ENCODE measurements around the gene ZAR1. TPM values are rescaled to one million over a fixed set of nuclear protein-coding genes. Genes with fewer than 3 reads are reported as not detected.

Gene ZAR1
- polyA plus RNA-seq, 4 donors, result 0.03 TPM; not detected in 3

GRCh38 chr4:48509543-48509942 lies 19.5 kb downstream of the ZAR1 start:
- Histone ChIP-seq H3K36me3 (ENCODE audit: control insufficient read depth in 3 of 3, insufficient read depth in 2 of 3, low read depth in 1 of 3, low read length in 3 of 3) (peaks cover 11 to 37% (median 16%) of the 10 kb centered on the region in 3 donors), H3K4me1 (ENCODE audit: control insufficient read depth in 3 of 3, insufficient read depth in 2 of 3, low read depth in 1 of 3, low read length in 2 of 3) (no peaks in the 10 kb centered on the region)

GRCh38 chr4:48518143-48518542 lies 28.1 kb downstream of the ZAR1 start:
- WGBS, 3 donors, result 92 to 96% (median 93%) methylated on average over 3 of the region's 3 CpGs
- Histone ChIP-seq H3K4me1 (ENCODE audit: control insufficient read depth in 3 of 3, insufficient read depth in 2 of 3, low read depth in 1 of 3, low read length in 2 of 3) (no peaks in the 10 kb centered on the region), H3K27me3 (ENCODE audit: control insufficient read depth in 3 of 3, insufficient read depth in 3 of 3, low read length in 3 of 3) (no peaks in the 10 kb centered on the region), H3K9me3 (ENCODE audit: control insufficient read depth in 2 of 2, insufficient read depth in 1 of 2, low read depth in 1 of 2, low read length in 1 of 2) (no peaks in the 10 kb centered on the region), H3K27ac (ENCODE audit: low read depth in 1 of 3, low read length in 2 of 3) (no peak overlapping the region), H3K36me3 (ENCODE audit: control insufficient read depth in 3 of 3, insufficient read depth in 2 of 3, low read depth in 1 of 3, low read length in 3 of 3) (peaks cover 16 to 27% (median 25%) of the 10 kb centered on the region in 3 donors), H3K4me3 (ENCODE audit: low read depth in 1 of 3, low read length in 3 of 3) (no peak overlapping the region)
- no peak for DNase-seq
- FAIRE-seq, result no peak

More at GRCh38 chr4:48509543-48509942, 19.5 kb downstream of the ZAR1 start:
- DNase-seq, result no peak
- H3K4me3 ChIP-seq (ENCODE audit: low read depth in 1 of 3, low read length in 3 of 3), result no peak overlapping the region
- no peaks in the 10 kb centered on the region for H3K9me3 ChIP-seq (ENCODE audit: control insufficient read depth in 2 of 2, insufficient read depth in 1 of 2, low read depth in 1 of 2, low read length in 1 of 2)
- no peaks in the 10 kb centered on the region for H3K27me3 ChIP-seq (ENCODE audit: control insufficient read depth in 3 of 3, insufficient read depth in 3 of 3, low read length in 3 of 3)
- FAIRE-seq, result no peak
- H3K27ac ChIP-seq (ENCODE audit: low read depth in 1 of 3, low read length in 2 of 3), result no peak overlapping the region

DNA sequence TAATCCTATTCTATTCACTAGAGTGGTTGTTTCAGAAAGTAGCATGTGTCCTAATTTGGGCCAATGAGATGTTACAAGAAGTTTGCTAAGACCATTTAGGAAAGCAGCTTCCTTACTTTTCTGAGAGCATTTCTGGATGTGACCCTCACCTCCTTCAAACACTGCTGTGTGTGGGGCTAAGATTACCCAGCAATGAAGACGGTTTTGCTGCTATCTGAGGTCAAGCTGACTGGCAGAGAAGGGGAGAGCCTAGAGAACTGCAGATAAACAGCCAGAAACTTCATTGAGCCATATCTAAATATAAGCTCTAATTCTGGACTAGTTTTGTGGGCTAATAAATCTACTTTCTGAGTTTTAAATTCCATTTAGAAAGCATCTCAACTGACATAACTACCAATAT lies 36.4 kb downstream of the ZAR1 start:
- WGBS, 3 donors, result 92 to 94% (median 93%) methylated on average over 1 of the region's 1 CpG
- H3K27me3 ChIP-seq (ENCODE audit: control insufficient read depth in 3 of 3, insufficient read depth in 3 of 3, low read length in 3 of 3), result no peaks in the 10 kb centered on the region
- H3K4me1 ChIP-seq (ENCODE audit: control insufficient read depth in 3 of 3, insufficient read depth in 2 of 3, low read depth in 1 of 3, low read length in 2 of 3), result no peaks in the 10 kb centered on the region
- no peak overlapping the region for H3K4me3 ChIP-seq (ENCODE audit: low read depth in 1 of 3, low read length in 3 of 3)
- peaks cover 9 to 30% (median 15%) of the 10 kb centered on the region in 3 donors for H3K36me3 ChIP-seq (ENCODE audit: control insufficient read depth in 3 of 3, insufficient read depth in 2 of 3, low read depth in 1 of 3, low read length in 3 of 3)
- DNase-seq (no peak), FAIRE-seq (no peak)
- H3K9me3 ChIP-seq (ENCODE audit: control insufficient read depth in 2 of 2, insufficient read depth in 1 of 2, low read depth in 1 of 2, low read length in 1 of 2), result no peaks in the 10 kb centered on the region
- no peak overlapping the region for H3K27ac ChIP-seq (ENCODE audit: low read depth in 1 of 3, low read length in 2 of 3)

DNA sequence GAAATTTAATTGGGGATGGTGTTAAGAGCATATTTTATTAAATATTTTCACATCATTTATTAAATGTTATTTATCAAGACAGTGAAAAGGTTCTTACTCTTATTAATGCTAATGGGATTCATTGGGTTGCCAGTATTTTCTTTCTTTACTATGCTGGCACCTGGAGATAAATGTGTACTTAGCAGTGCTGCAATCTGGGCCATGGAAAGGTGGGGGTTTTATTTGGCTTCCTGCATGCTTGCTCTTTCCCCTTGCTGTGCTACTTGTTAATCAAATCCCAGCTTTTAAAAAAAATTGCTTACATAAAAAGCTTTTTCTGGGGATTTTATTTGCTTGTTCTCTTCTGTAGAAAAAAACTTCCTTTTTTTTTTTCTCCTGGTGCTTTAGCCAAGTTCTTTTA lies 48.3 kb downstream of the ZAR1 start:
- H3K36me3 ChIP-seq (ENCODE audit: control insufficient read depth in 3 of 3, insufficient read depth in 2 of 3, low read depth in 1 of 3, low read length in 3 of 3), result peaks cover 13 to 26% (median 18%) of the 10 kb centered on the region in 3 donors
- DNase-seq (no peak), FAIRE-seq (no peak)

GRCh38 chr4:48539597-48539996 lies 49.5 kb downstream of the ZAR1 start:
- H3K27ac ChIP-seq (ENCODE audit: low read depth in 1 of 3, low read length in 2 of 3), result no peak overlapping the region
- no peak for DNase-seq
- WGBS, 3 donors, result 87 to 90% (median 88%) methylated on average over 3 of the region's 3 CpGs
- H3K36me3 ChIP-seq (ENCODE audit: control insufficient read depth in 3 of 3, insufficient read depth in 2 of 3, low read depth in 1 of 3, low read length in 3 of 3), result peaks cover 13 to 27% (median 18%) of the 10 kb centered on the region in 3 donors
- H3K27me3 ChIP-seq (ENCODE audit: control insufficient read depth in 3 of 3, insufficient read depth in 3 of 3, low read length in 3 of 3), result no peaks in the 10 kb centered on the region
- H3K4me1 ChIP-seq (ENCODE audit: control insufficient read depth in 3 of 3, insufficient read depth in 2 of 3, low read depth in 1 of 3, low read length in 2 of 3), result no peaks in the 10 kb centered on the region
- FAIRE-seq, result no peak
- H3K9me3 ChIP-seq (ENCODE audit: control insufficient read depth in 2 of 2, insufficient read depth in 1 of 2, low read depth in 1 of 2, low read length in 1 of 2), result no peaks in the 10 kb centered on the region
- H3K4me3 ChIP-seq (ENCODE audit: low read depth in 1 of 3, low read length in 3 of 3), result no peak overlapping the region

More for the DNA sequence above, 48.3 kb downstream of the ZAR1 start:
- Histone ChIP-seq H3K4me3 (ENCODE audit: low read depth in 1 of 3, low read length in 3 of 3) (no peak overlapping the region), H3K27ac (ENCODE audit: low read depth in 1 of 3, low read length in 2 of 3) (no peak overlapping the region), H3K4me1 (ENCODE audit: control insufficient read depth in 3 of 3, insufficient read depth in 2 of 3, low read depth in 1 of 3, low read length in 2 of 3) (no peaks in the 10 kb centered on the region), H3K27me3 (ENCODE audit: control insufficient read depth in 3 of 3, insufficient read depth in 3 of 3, low read length in 3 of 3) (no peaks in the 10 kb centered on the region), H3K9me3 (ENCODE audit: control insufficient read depth in 2 of 2, insufficient read depth in 1 of 2, low read depth in 1 of 2, low read length in 1 of 2) (no peaks in the 10 kb centered on the region)

DNA sequence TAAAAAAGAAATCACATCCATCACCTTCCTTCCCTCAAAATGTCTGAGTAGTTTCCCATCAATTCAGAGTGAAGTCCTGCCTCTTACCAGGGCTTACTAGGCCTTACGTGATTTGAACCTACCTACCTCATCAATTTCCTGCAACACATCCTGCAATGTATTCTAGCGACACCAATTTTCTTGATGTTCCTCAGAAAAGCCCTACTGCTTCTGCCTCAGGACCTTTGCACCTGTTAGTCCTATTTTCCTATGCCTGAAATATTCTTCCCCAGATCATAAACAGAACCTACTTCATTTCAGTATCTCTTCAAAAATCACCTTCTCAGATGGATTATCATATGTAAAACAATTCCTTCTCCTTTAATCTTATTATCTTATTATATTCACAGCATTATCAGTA lies 52.8 kb downstream of the ZAR1 start:
- no peak overlapping the region for H3K4me3 ChIP-seq (ENCODE audit: low read depth in 1 of 3, low read length in 3 of 3)
- H3K36me3 ChIP-seq (ENCODE audit: control insufficient read depth in 3 of 3, insufficient read depth in 2 of 3, low read depth in 1 of 3, low read length in 3 of 3), result peaks cover 13 to 35% (median 18%) of the 10 kb centered on the region in 3 donors
- no peaks in the 10 kb centered on the region for H3K4me1 ChIP-seq (ENCODE audit: control insufficient read depth in 3 of 3, insufficient read depth in 2 of 3, low read depth in 1 of 3, low read length in 2 of 3)
- WGBS, 3 donors, result 95 to 98% (median 97%) methylated on average over 2 of the region's 2 CpGs
- DNase-seq (no peak), FAIRE-seq (no peak)
- no peak overlapping the region for H3K27ac ChIP-seq (ENCODE audit: low read depth in 1 of 3, low read length in 2 of 3)
- H3K9me3 ChIP-seq (ENCODE audit: control insufficient read depth in 2 of 2, insufficient read depth in 1 of 2, low read depth in 1 of 2, low read length in 1 of 2), result no peaks in the 10 kb centered on the region
- H3K27me3 ChIP-seq (ENCODE audit: control insufficient read depth in 3 of 3, insufficient read depth in 3 of 3, low read length in 3 of 3), result no peaks in the 10 kb centered on the region

DNA sequence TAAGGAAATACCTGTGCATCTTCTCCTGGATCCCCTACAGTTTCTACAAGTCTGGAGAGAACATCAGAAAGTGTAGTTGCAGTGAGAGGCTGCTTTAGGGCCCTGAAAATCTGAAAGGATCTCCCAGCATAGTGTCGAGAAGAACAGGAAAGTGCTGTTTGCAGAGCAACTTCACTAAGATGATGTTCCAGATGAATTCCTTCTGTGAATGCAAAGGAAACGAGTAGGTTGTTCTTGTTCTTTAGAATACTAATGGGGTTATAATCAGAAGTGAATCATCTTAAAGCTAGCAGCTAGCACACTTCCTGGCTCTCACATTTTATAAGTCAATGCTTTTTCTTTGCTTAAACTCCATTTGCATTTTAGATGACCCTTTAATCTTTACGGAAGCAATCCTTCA lies 53.7 kb downstream of the ZAR1 start:
- no peak for DNase-seq
- no peaks in the 10 kb centered on the region for H3K27me3 ChIP-seq (ENCODE audit: control insufficient read depth in 3 of 3, insufficient read depth in 3 of 3, low read length in 3 of 3)
- peaks cover 13 to 37% (median 18%) of the 10 kb centered on the region in 3 donors for H3K36me3 ChIP-seq (ENCODE audit: control insufficient read depth in 3 of 3, insufficient read depth in 2 of 3, low read depth in 1 of 3, low read length in 3 of 3)
- WGBS, 3 donors, result 88 to 92% (median 91%) methylated on average over 3 of the region's 3 CpGs
- no peak overlapping the region for H3K4me3 ChIP-seq (ENCODE audit: low read depth in 1 of 3, low read length in 3 of 3)
- H3K27ac ChIP-seq (ENCODE audit: low read depth in 1 of 3, low read length in 2 of 3), result no peak overlapping the region
- no peak for FAIRE-seq
- no peaks in the 10 kb centered on the region for H3K4me1 ChIP-seq (ENCODE audit: control insufficient read depth in 3 of 3, insufficient read depth in 2 of 3, low read depth in 1 of 3, low read length in 2 of 3)
- H3K9me3 ChIP-seq (ENCODE audit: control insufficient read depth in 2 of 2, insufficient read depth in 1 of 2, low read depth in 1 of 2, low read length in 1 of 2), result no peaks in the 10 kb centered on the region

Other genes starting within 250 kb of the ZAR1 start
- 1 to 10 TPM; 1.3 to 4.5 (median 3.3) TPM for gene TEC, start 220.4 kb upstream of the ZAR1 start, polyA plus RNA-seq
- gene SLAIN2, start 148.7 kb upstream of the ZAR1 start, polyA plus RNA-seq, result 10 to 100 TPM; 21.1 to 34.4 (median 21.7) TPM
- gene SLC10A4, start 6.9 kb upstream of the ZAR1 start, polyA plus RNA-seq, result 1 to 10 TPM in 1 of 4 donors, under 1 TPM in 1, not detected in 2; 0.16 to 2.3 TPM